IMR-90 (cell line): ENCODE measurements around the gene PLA2G4B. TPM values are rescaled to one million over a fixed set of nuclear protein-coding genes. Genes with fewer than 3 reads are reported as not detected.

Experiments
- ATAC-seq: fragments of 200-7000 bp; cut with Tn5 transposase; 2 replicates; pipeline ENCODE4 v1.9.1; 2020; ENCODE audit warnings: low read depth, mild to moderate bottlenecking, moderate library complexity
- BruUV-seq: library from RNA; stranded (reverse); fragments of 400-500 nt; replicated peaks from 2 replicates; lab custom pipeline; 2021; lab: Mats Ljungman, UMichigan
- CTCF ChIA-PET: fragments of 300-600 bp; formaldehyde crosslinking; extraction: SDS; loops from one replicate; lab custom pipeline; 2021; ENCODE audit warnings: antibody characterized with exemption; lab: Yijun Ruan, JAX
- POLR2A ChIA-PET: fragments of 300-600 bp; sonication (Branson Sonifier 250); formaldehyde crosslinking; loops from one replicate; lab custom pipeline; 2022; ENCODE audit warnings: antibody characterized with exemption; ENCODE audit not compliant: unreplicated experiment; lab: Charles Lee
- DNase-seq: peaks from one replicate; pipeline ENCODE4 v3.0.0; 2013
- H2AFZ ChIP-seq: replicated peaks from 2 replicates; pipeline ENCODE3; 2013; ENCODE audit warnings: low read length, mild to moderate bottlenecking; ENCODE audit not compliant: poor library complexity
- H2AK5ac ChIP-seq: 2 replicates; pipeline ENCODE4 v1.6.1; 2013; ENCODE audit warnings: low read depth, low read length, inconsistent platforms
- H2AK9ac ChIP-seq: replicated peaks from 2 replicates; pipeline ENCODE3; 2013; ENCODE audit warnings: mild to moderate bottlenecking, low read depth, low read length, moderate library complexity; ENCODE audit not compliant: poor library complexity
- H2BK120ac ChIP-seq: 2 replicates; pipeline ENCODE4 v1.6.1; 2013; ENCODE audit warnings: low read depth, low read length, inconsistent platforms
- H2BK15ac ChIP-seq: 3 replicates; pipeline ENCODE4 v1.6.1; 2013; ENCODE audit warnings: low read depth, low read length, inconsistent platforms
- H2BK20ac ChIP-seq: 2 replicates; pipeline ENCODE4 v1.6.1; 2013; ENCODE audit warnings: low read depth, mild to moderate bottlenecking, inconsistent platforms, low read length, moderate library complexity
- H2BK5ac ChIP-seq: 2 replicates; pipeline ENCODE4 v1.6.1; 2013; ENCODE audit warnings: mild to moderate bottlenecking, low read depth, low read length, inconsistent platforms; ENCODE audit not compliant: poor library complexity, severe bottlenecking
- H3K14ac ChIP-seq: replicated peaks from 2 replicates; pipeline ENCODE4 v1.6.1; 2013; ENCODE audit warnings: low read depth, low read length, inconsistent platforms
- H3K18ac ChIP-seq: 2 replicates; pipeline ENCODE4 v1.6.1; 2013; ENCODE audit warnings: low read depth, low read length, control low read depth
- H3K23ac ChIP-seq: 2 replicates; pipeline ENCODE4 v1.6.1; 2013; ENCODE audit warnings: low read depth, low read length, inconsistent platforms
- H3K27ac ChIP-seq: 2 replicates; pipeline ENCODE4 v1.5.1; 2013; ENCODE audit warnings: mild to moderate bottlenecking, control low read depth, low read length; ENCODE audit not compliant: insufficient read depth
- H3K27me3 ChIP-seq: 2 replicates; pipeline ENCODE4 v1.6.1; 2013; ENCODE audit warnings: low read length; ENCODE audit not compliant: control insufficient read depth, insufficient read depth
- H3K36me3 ChIP-seq: 2 replicates; pipeline ENCODE4 v1.6.1; 2013; ENCODE audit warnings: low read length, mixed read lengths; ENCODE audit not compliant: control insufficient read depth, insufficient read depth
- H3K4ac ChIP-seq: 2 replicates; pipeline ENCODE4 v1.6.1; 2013; ENCODE audit warnings: low read depth, low read length, inconsistent platforms
- H3K4me1 ChIP-seq: 2 replicates; pipeline ENCODE4 v1.6.1; 2013; ENCODE audit warnings: low read length, mixed read lengths; ENCODE audit not compliant: control insufficient read depth, insufficient read depth
- H3K4me2 ChIP-seq: 2 replicates; pipeline ENCODE4 v1.6.1; 2013; ENCODE audit warnings: low read depth, mild to moderate bottlenecking, control low read depth, low read length, moderate library complexity
- H3K4me3 ChIP-seq: 2 replicates; pipeline ENCODE4 v1.5.1; 2013; ENCODE audit warnings: low read depth, mild to moderate bottlenecking, control low read depth, low read length, moderate library complexity; ENCODE audit not compliant: insufficient read depth
- H3K56ac ChIP-seq: 2 replicates; pipeline ENCODE4 v1.6.1; 2013; ENCODE audit warnings: low read length, inconsistent platforms; ENCODE audit not compliant: insufficient read depth; ENCODE audit errors: extremely low read depth
- H3K79me1 ChIP-seq, 2 experiments: 2 replicates each; pipeline ENCODE4 v1.6.1; 2013; ENCODE audit warnings: low read length in 2 of 2, inconsistent platforms in 1 of 2, low read depth in 1 of 2
- H3K9ac ChIP-seq: 2 replicates; pipeline ENCODE4 v1.6.1; 2013; ENCODE audit warnings: low read depth, low read length, control low read depth
- H3K9me1 ChIP-seq: 2 replicates; pipeline ENCODE4 v1.6.1; 2013; ENCODE audit warnings: low read length, inconsistent platforms; ENCODE audit not compliant: insufficient read depth
- H3K9me3 ChIP-seq: 2 replicates; pipeline ENCODE4 v1.6.1; 2013; ENCODE audit warnings: low read length; ENCODE audit not compliant: control insufficient read depth, insufficient read depth
- H4K20me1 ChIP-seq: 2 replicates; pipeline ENCODE4 v1.6.1; 2013; ENCODE audit warnings: low read length, inconsistent platforms; ENCODE audit not compliant: insufficient read depth
- H4K5ac ChIP-seq: 2 replicates; pipeline ENCODE4 v1.6.1; 2013; ENCODE audit warnings: mild to moderate bottlenecking, low read depth, low read length, control low read depth
- H4K8ac ChIP-seq, 2 experiments: 2 replicates each; pipeline ENCODE4 v1.6.1; 2013; ENCODE audit warnings: low read depth in 2 of 2, low read length in 2 of 2, control low read depth in 1 of 2, inconsistent platforms in 1 of 2
- H4K91ac ChIP-seq: 2 replicates; pipeline ENCODE4 v1.6.1; 2013; ENCODE audit warnings: low read depth, low read length, inconsistent platforms; ENCODE audit not compliant: insufficient read depth
- BHLHE40 ChIP-seq: fragments of 150-350 bp; IDR thresholded peaks from 2 replicates; pipeline ENCODE4 v1.6.1; 2016; ENCODE audit warnings: mild to moderate bottlenecking, low read depth, low read length
- CEBPB ChIP-seq: IDR thresholded peaks from 2 replicates; pipeline ENCODE4 v1.6.1; 2012; ENCODE audit warnings: low read depth, low read length, improper control_type of control experiment
- CHD1 ChIP-seq: IDR thresholded peaks from 2 replicates; pipeline ENCODE4 v1.6.1; 2012; ENCODE audit warnings: low read depth, low read length, improper control_type of control experiment
- CTCF ChIP-seq: conservative IDR thresholded peaks from 2 replicates; pipeline ENCODE4 v1.5.1; 2012; ENCODE audit warnings: mild to moderate bottlenecking, low read depth, low read length, improper control_type of control experiment
- ELK1 ChIP-seq: fragments of 150-350 bp; IDR thresholded peaks from 2 replicates; pipeline ENCODE4 v1.6.1; 2016; ENCODE audit warnings: low read depth, mild to moderate bottlenecking, low read length, moderate library complexity, borderline replicate concordance
- FOS ChIP-seq: fragments of 150-350 bp; IDR thresholded peaks from 2 replicates; pipeline ENCODE4 v1.6.1; 2016; ENCODE audit warnings: low read depth, low read length
- MAFK ChIP-seq: IDR thresholded peaks from 2 replicates; pipeline ENCODE4 v1.6.1; 2012; ENCODE audit warnings: low read depth, low read length, improper control_type of control experiment
- MAZ ChIP-seq: IDR thresholded peaks from 2 replicates; pipeline ENCODE4 v1.6.1; 2012; ENCODE audit warnings: low read depth, mild to moderate bottlenecking, low read length, improper control_type of control experiment, moderate library complexity, borderline replicate concordance
- MXI1 ChIP-seq: IDR thresholded peaks from 2 replicates; pipeline ENCODE4 v1.6.1; 2012; ENCODE audit warnings: low read depth, mild to moderate bottlenecking, low read length, moderate library complexity, borderline replicate concordance
- NFE2L2 ChIP-seq: fragments of 150-350 bp; IDR thresholded peaks from 2 replicates; pipeline ENCODE4 v1.6.1; 2016; ENCODE audit warnings: low read depth, mild to moderate bottlenecking, low read length
- POLR2A ChIP-seq: IDR thresholded peaks from 2 replicates; pipeline ENCODE4 v1.6.1; 2012; ENCODE audit warnings: mild to moderate bottlenecking, low read depth, low read length
- RAD21 ChIP-seq: IDR thresholded peaks from 2 replicates; pipeline ENCODE4 v1.6.1; 2012; ENCODE audit warnings: low read length, improper control_type of control experiment
- RCOR1 ChIP-seq: IDR thresholded peaks from 2 replicates; pipeline ENCODE4 v1.6.1; 2012; ENCODE audit warnings: mild to moderate bottlenecking, low read length, improper control_type of control experiment; ENCODE audit not compliant: insufficient replicate concordance
- RFX5 ChIP-seq: IDR thresholded peaks from 2 replicates; pipeline ENCODE4 v1.8.0; 2012; ENCODE audit warnings: low read depth, mild to moderate bottlenecking, low read length, moderate library complexity
- SMC3 ChIP-seq: fragments of 150-350 bp; IDR thresholded peaks from 2 replicates; pipeline ENCODE4 v1.6.1; 2016; ENCODE audit warnings: low read depth, mild to moderate bottlenecking, antibody characterized with exemption, low read length, moderate library complexity
- USF2 ChIP-seq: fragments of 150-350 bp; IDR thresholded peaks from 2 replicates; pipeline ENCODE4 v1.6.1; 2017; ENCODE audit warnings: mild to moderate bottlenecking, antibody characterized with exemption, low read length, low read depth
- WGBS, 2 experiments: methylation state at CpG; one replicate each; pipeline versions ENCODE4 v1.1.5 to v1.1.7; 2013; ENCODE audit warnings: missing lambda C conversion rate in 2 of 2; ENCODE audit not compliant: insufficient read length in 1 of 2; ENCODE audit errors: extremely low coverage in 2 of 2; 5-methylcytosine and 5-hydroxymethylcytosine counted together
- dilution Hi-C: fragments of 300-500 bp; cut with HindIII; formaldehyde crosslinking; loops from one replicate; pipeline ENCODE4 v1.14.3; 2018; ENCODE audit warnings: low sequenced_read_pairs; ENCODE audit not compliant: unreplicated experiment
- in situ Hi-C: fragments of 300-500 bp; cut with MboI; formaldehyde crosslinking; loops from 3 replicates; pipeline ENCODE4 v1.14.3; 2019; ENCODE audit warnings: low sequenced_read_pairs, inconsistent platforms, mixed read lengths
- intact Hi-C: fragments of 100-400 bp; cut with micrococcal nuclease; formaldehyde crosslinking; loops from 2 replicates; pipeline ENCODE4 v1.10.0; 2022
- polyA plus RNA-seq, 3 experiments: library from polyadenylated mRNA; depleted of rRNA; stranded (reverse); fragments of >200 nt; gene quantifications; 2 replicates each; pipeline ENCODE4 v1.2.3, GENCODE V29; 2012; ENCODE audit warnings: low replicate concordance in 1 of 3
- total RNA-seq: library from RNA; depleted of rRNA; stranded (reverse); fragments of >200 nt; gene quantifications from 2 replicates; pipeline ENCODE4 v1.2.3, GENCODE V29; 2012

The PLA2G4B gene
- total and polyA plus RNA-seq, 2 of the 4 experiments (the other 2 are of a cell fraction): 0.18 to 3.1 TPM

- dilution Hi-C loops: no loop called here
- in situ Hi-C loops: no loop called here
- Histone ChIP-seq H3K27me3 (peaks cover 15% of the 10 kb centered on the region; the same call in 1 of the 2 replicates), H2BK20ac (no peak overlapping the region), H2BK15ac (no peak overlapping the region), H2BK5ac (no peak overlapping the region), H3K9me3 (no peaks in the 10 kb centered on the region), H3K18ac (no peak overlapping the region), H2AFZ (no peak overlapping the region), H3K14ac (no peak overlapping the region), H3K27ac (no peak overlapping the region), H3K4me3 (no peak overlapping the region), H3K36me3 (no peaks in the 10 kb centered on the region), H3K9ac (no peak overlapping the region), H3K9me1 (0 out of 2 replicates have a peak, but pooled peaks cover 2% of the 10 kb centered on the region), H2AK5ac (no peak overlapping the region), H2AK9ac (no peak overlapping the region), H2BK120ac (no peak overlapping the region), H3K56ac (no peak overlapping the region), H3K23ac (no peak overlapping the region), H4K5ac (no peak overlapping the region), H4K8ac (no peak overlapping the region), H3K4me1 (peaks cover 2% of the 10 kb centered on the region; the same call in 1 of the 2 replicates), H3K4ac (no peak overlapping the region), H3K79me1 (no peaks in the 10 kb centered on the region), H3K4me2 (no peak overlapping the region), H4K91ac (no peak overlapping the region), H4K20me1 (peaks cover 3% of the 10 kb centered on the region; the same call in 1 of the 2 replicates)
- no peak for DNase-seq
- CTCF ChIA-PET: no interaction called here
- POLR2A ChIA-PET: no interaction called here
- intact Hi-C loops: no loop called here
- WGBS, 2 experiments: 98% methylated on average over 7 of the region's 15 CpGs; no CpG with 5 or more reads in 1 of the 2 experiments
- no TSS peak for BruUV-seq
- TF ChIP-seq ELK1 (no peak), CHD1 (no peak), USF2 (no peak), CEBPB (no peak), NFE2L2 (no peak), RAD21 (no peak), BHLHE40 (no peak), CTCF (no peak), RCOR1 (no peak), MAFK (no peak), FOS (no peak), SMC3 (no peak), RFX5 (no peak), MAZ (no peak), POLR2A (no peak), MXI1 (no peak)
- no peak for ATAC-seq
Observed at GRCh38 chr15:41868321-41868720, 29.7 kb downstream of the PLA2G4B start.
